G401 (cell line): Measurements from ENCODE around the gene CCDC92B. TPM values are rescaled to one million over a fixed set of nuclear protein-coding genes. Genes with fewer than 3 reads are reported as not detected.
"Not testable (repeated sequence)": the region's sequence is repeated elsewhere in the genome, so short reads cannot be mapped to it uniquely, and the experiment has no call there.

Source experiments
- DNase-seq: peaks from one replicate; pipeline ENCODE4 v3.0.0-alpha.2; 2015; ENCODE audit warnings: low spot score
- in situ Hi-C: cut with HindIII; loops from 2 replicates; pipeline ENCODE4 v1.10.0; 2016; ENCODE audit warnings: low sequenced_read_pairs, mixed read lengths
- total RNA-seq: library from RNA; depleted of rRNA; stranded (reverse); fragments of >200 nt; shearing (Covaris generic); gene quantifications from 2 replicates; pipeline ENCODE4 v1.2.3, GENCODE V29; 2014; rRNA removed

The CCDC92B gene
- total RNA-seq: 0.06 and 0.31 TPM in 2 replicates

- DNase-seq: peak; percentile 63
- in situ Hi-C loops: no loop called here
Measured at GRCh38 chr17:2749058-2749783, at the start of gene CCDC92B. Gene CCDC92B (minus strand): TSS chr17:2749652. CDS start chr17:2735145, 14,507 bp downstream.

- DNase-seq: no peak
Measured at GRCh38 chr17:2798678-2799077, 49.2 kb upstream of the CCDC92B start.

GRCh38 chr17:2798188-2798587 lies 48.7 kb upstream of the CCDC92B start:
- in situ Hi-C loops: no loop called here

More at GRCh38 chr17:2798678-2799077, 49.2 kb upstream of the CCDC92B start:
- in situ Hi-C loops: no loop called here

GRCh38 chr17:2797637-2798036 lies 48.2 kb upstream of the CCDC92B start:
- DNase-seq: peak; percentile 96
- in situ Hi-C loops: no loop called here

More at GRCh38 chr17:2798188-2798587, 48.7 kb upstream of the CCDC92B start:
- DNase-seq: no peak

- in situ Hi-C loops: no loop called here
- peak; percentile 44 for DNase-seq
Measured at GRCh38 chr17:2797226-2797625, 47.8 kb upstream of the CCDC92B start.

GRCh38 chr17:2796164-2797125 lies 47.0 kb upstream of the CCDC92B start, which contains the start of gene RAP1GAP2:
Gene RAP1GAP2 (plus strand): TSS chr17:2796438. CDS start chr17:2796528, 90 bp downstream.
- in situ Hi-C loops: no loop called here
- DNase-seq: no peak

- in situ Hi-C loops: no loop called here
- no peak for DNase-seq
Measured at GRCh38 chr17:2795441-2796163, 46.1 kb upstream of the CCDC92B start.

- no peak for DNase-seq
- in situ Hi-C loops: no loop called here
Measured at GRCh38 chr17:2794111-2794803, 44.8 kb upstream of the CCDC92B start.

- no peak for DNase-seq
- in situ Hi-C loops: no loop called here
Measured at GRCh38 chr17:2792366-2793169, 43.1 kb upstream of the CCDC92B start.

- in situ Hi-C loops: no loop called here
- DNase-seq: no peak
Measured at GRCh38 chr17:2789700-2790099, 40.2 kb upstream of the CCDC92B start.

- peak; percentile 90 for DNase-seq
Measured at GRCh38 chr17:2786176-2786881, 36.9 kb upstream of the CCDC92B start.

GRCh38 chr17:2785376-2785775 lies 35.9 kb upstream of the CCDC92B start:
- DNase-seq, in situ Hi-C loops: not testable (repeated sequence)

More at GRCh38 chr17:2786176-2786881, 36.9 kb upstream of the CCDC92B start:
- in situ Hi-C loops: no loop called here

- DNase-seq: no peak
- in situ Hi-C loops: no loop called here
Measured at GRCh38 chr17:2784864-2785263, 35.4 kb upstream of the CCDC92B start.

- DNase-seq: peak; percentile 78
- in situ Hi-C loops: no loop called here
Measured at GRCh38 chr17:2783310-2784030, 34.0 kb upstream of the CCDC92B start.

GRCh38 chr17:2782055-2782454 lies 32.6 kb upstream of the CCDC92B start:
- in situ Hi-C loops: no loop called here
- DNase-seq: no peak

- in situ Hi-C loops, DNase-seq: not testable (repeated sequence)
Measured at GRCh38 chr17:2781598-2781997, 32.1 kb upstream of the CCDC92B start.
